Heart right ventricle (tissue), 16 donors: ENCODE results near the gene CDH23. TPM values are rescaled to one million over a fixed set of nuclear protein-coding genes. Genes with fewer than 3 reads are reported as not detected.

ENCODE experiments used
- ATAC-seq, 8 donors: fragments of 200-7000 bp; cut with Tn5 transposase; one replicate each; pipeline ENCODE4 v1.9.1; 2020; ENCODE audit warnings: mild to moderate bottlenecking in 8 of 8, moderate library complexity in 8 of 8, moderate number of reproducible peaks in 1 of 8
- DNase-seq, 2 donors: peaks; one replicate each; pipeline ENCODE4 v3.0.0-alpha.2; 2020
- H3K27ac ChIP-seq, 10 donors: fragments of 200-600 bp; sonication (generic) in 2 of 10; one replicate each; pipeline versions ENCODE4 v1.5.0 to v1.8.0; 2020 to 2022; ENCODE audit warnings: mild to moderate bottlenecking in 3 of 10
- H3K27me3 ChIP-seq, 7 donors: fragments of 200-600 bp; one replicate each; pipeline ENCODE4 v1.8.0; 2021 to 2022; ENCODE audit warnings: mild to moderate bottlenecking in 2 of 7
- H3K36me3 ChIP-seq, 9 donors: fragments of 200-600 bp; sonication (generic) in 1 of 9; one replicate each; pipeline versions ENCODE4 v1.5.0 to v1.8.0; 2020 to 2022; ENCODE audit warnings: mild to moderate bottlenecking in 2 of 9
- H3K4me1 ChIP-seq, 9 donors: fragments of 200-600 bp; sonication (generic) in 1 of 9; one replicate each; pipeline versions ENCODE4 v1.5.0 to v1.8.0; 2020 to 2022; ENCODE audit warnings: mild to moderate bottlenecking in 4 of 9
- H3K4me3 ChIP-seq, 10 donors: fragments of 200-600 bp; sonication (generic) in 2 of 10; one replicate each; pipeline versions ENCODE4 v1.5.0 to v1.8.0; 2020 to 2022; ENCODE audit warnings: mild to moderate bottlenecking in 7 of 10, moderate library complexity in 2 of 10
- H3K9me3 ChIP-seq, 11 donors: fragments of 200-600 bp in 10 of 11; sonication (generic) in 2 of 11; one replicate each; pipeline versions ENCODE4 v1.5.0 to v1.8.0; 2013 to 2022; ENCODE audit warnings: mild to moderate bottlenecking in 2 of 11, control low read depth in 1 of 11, moderate library complexity in 1 of 11
- WGBS, 2 donors: extraction: QIAGEN DNeasy Blood & Tissue Kit; methylation state at CpG; one replicate each; pipeline ENCODE4 v1.1.7; 2013; ENCODE audit warnings: inconsistent platforms in 1 of 2; 5-methylcytosine and 5-hydroxymethylcytosine counted together
- intact Hi-C, 10 donors: fragments of 100-400 bp; cut with DNase I; formaldehyde crosslinking; loops; one replicate each; pipeline versions ENCODE4 v1.11.1 to v1.14.2; 2022
- polyA plus RNA-seq, 2 donors: library from polyadenylated mRNA; stranded (reverse); fragments of 200-250 nt; gene quantifications; one replicate each; pipeline ENCODE4 v1.2.3, GENCODE V29; 2013
- total RNA-seq, 10 donors: library from RNA; stranded (reverse); fragmentation: NEBNext Ultra II Directional in 3 of 10; extraction: Animal tissue kit (Norgen Biotek cat#: 25700) in 3 of 10; gene quantifications; one replicate each; pipeline versions ENCODE4 v1.2.1 to v1.2.4, GENCODE V29; 2021 to 2023
- TF ChIP-seq, protein P1 (sequence below), 9 donors: fragments of 200-600 bp; sonication (generic) in 2 of 9; IDR thresholded peaks; one replicate each; pipeline versions ENCODE4 v1.5.0 to v1.8.0; 2021 to 2022; ENCODE audit warnings: antibody characterized with exemption in 9 of 9, mild to moderate bottlenecking in 5 of 9, moderate library complexity in 1 of 9
- donor health status: Arrhythmogenic right ventricular cardiomyopathy.
- donor health status: ischemic (EF 13 %, LVEDD 7.1; RV severe dilation, severe dysfunction).
- donor health status: healthy with polysubstance abuse.
- donor health status: DM: no; HTN: yes; CAD: no.
- donor health status: DM: no; HTN: no; CAD: no.
- donor health status: ischemic (EF 25% LVEDD 6.9; RV normal size, moderate dysfunction).
- donor health status: ischemic (EF 25% LVEDD 5.7; RV mildly dilated, moderate dysfunction).
- donor health status: healthy.
- donor health status: DM: yes; HTN: yes; CAD: no.
- donor health status: Ischemic cardiomyopathy.
- donor health status: ischemic (EF 35%, LVEDD 5.7; RV mildly dilated, moderate dysfunction).
- donor health status: nonischemic (EF 11% LVEDD 7.7; RV severe dilation, severe dysfunction).
- donor health status: DM: yes; HTN: yes; CAD: no.
- donor health status: PGD.
- donor health status: ischemic (EF 29% LVEDD 5.4; RV normal size, mild dysfunction).
- donor health status: nonischemic (EF 23%, LVEDD 6.1; RV moderate dilation, normal function).

The CDH23 gene
- total and polyA plus RNA-seq, 12 donors = 1.1 to 7.7 (median 4.6) TPM

DNA sequence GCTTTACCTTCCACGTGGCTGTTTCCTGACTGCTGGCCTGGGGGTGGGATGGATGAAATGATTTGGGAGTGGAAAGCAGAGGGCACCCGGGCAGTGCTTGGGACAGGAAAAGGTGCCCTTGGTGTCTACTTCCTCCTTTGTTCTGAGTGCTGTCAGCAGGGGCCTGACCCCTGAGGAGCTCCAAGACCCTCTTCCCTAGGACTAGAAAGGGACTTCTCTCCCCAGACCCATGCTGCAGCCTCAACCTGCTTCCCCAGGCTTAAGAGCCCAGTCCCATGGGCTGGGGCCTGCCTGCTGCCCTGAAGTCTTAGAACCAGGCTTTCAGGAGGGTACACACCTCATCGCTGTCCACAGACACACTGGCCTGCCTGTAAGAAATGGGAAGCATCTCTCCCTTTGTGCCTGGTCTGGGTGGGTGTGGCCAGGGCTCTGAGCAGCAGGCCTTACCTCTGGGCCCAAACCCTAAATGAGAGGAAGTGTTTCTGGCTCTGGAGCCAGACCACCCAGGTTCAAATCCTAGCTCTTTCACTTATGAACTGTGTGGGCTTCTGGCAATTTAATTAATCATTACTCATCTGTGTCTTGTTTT lies 12.9 kb downstream of the CDH23 start:
- TF ChIP-seq, protein P1, sequence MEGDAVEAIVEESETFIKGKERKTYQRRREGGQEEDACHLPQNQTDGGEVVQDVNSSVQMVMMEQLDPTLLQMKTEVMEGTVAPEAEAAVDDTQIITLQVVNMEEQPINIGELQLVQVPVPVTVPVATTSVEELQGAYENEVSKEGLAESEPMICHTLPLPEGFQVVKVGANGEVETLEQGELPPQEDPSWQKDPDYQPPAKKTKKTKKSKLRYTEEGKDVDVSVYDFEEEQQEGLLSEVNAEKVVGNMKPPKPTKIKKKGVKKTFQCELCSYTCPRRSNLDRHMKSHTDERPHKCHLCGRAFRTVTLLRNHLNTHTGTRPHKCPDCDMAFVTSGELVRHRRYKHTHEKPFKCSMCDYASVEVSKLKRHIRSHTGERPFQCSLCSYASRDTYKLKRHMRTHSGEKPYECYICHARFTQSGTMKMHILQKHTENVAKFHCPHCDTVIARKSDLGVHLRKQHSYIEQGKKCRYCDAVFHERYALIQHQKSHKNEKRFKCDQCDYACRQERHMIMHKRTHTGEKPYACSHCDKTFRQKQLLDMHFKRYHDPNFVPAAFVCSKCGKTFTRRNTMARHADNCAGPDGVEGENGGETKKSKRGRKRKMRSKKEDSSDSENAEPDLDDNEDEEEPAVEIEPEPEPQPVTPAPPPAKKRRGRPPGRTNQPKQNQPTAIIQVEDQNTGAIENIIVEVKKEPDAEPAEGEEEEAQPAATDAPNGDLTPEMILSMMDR (IDR thresholded peaks at IDR 0.05) = no peak
- Histone ChIP-seq H3K9me3 (peaks cover 0 to 34% (median 10%) of the 10 kb centered on the region in 11 donors), H3K27me3 (peaks cover 0 to 2% (median 0%) of the 10 kb centered on the region in 7 donors), H3K4me1 (no peaks in the 10 kb centered on the region), H3K36me3 (no peaks in the 10 kb centered on the region), H3K27ac (no peak overlapping the region), H3K4me3 (no peak overlapping the region)
- DNase-seq (no peak), ATAC-seq (no peak)
- intact Hi-C loops = no loop called here
- WGBS, 2 donors = 53 to 61% methylated on average over 3 of the region's 3 CpGs

DNA sequence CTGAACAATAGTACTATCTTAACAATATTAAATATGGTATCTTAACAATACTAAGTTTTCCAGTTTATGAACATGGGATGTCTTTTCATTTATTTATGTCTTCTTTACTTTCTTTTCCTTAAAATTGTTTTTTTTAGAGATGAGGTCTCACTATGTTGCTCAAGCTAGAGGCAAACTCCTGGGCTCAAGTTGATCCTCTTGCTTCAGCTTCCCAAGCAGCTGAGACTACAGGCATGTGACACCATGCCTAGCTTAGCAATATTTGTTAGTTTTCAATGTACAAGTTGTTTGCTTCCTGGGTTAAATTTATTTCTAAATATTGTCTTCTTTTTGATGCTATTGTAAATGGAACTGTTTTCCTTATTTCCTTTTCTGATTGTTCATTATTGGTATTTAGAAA lies 16.9 kb downstream of the CDH23 start:
- H3K4me3 ChIP-seq = no peak overlapping the region
- peaks cover 0 to 43% (median 10%) of the 10 kb centered on the region in 11 donors for H3K9me3 ChIP-seq
- peaks cover 0 to 3% (median 0%) of the 10 kb centered on the region in 9 donors for H3K4me1 ChIP-seq
- no peaks in the 10 kb centered on the region for H3K27me3 ChIP-seq
- TF ChIP-seq, protein P1 (IDR thresholded peaks at IDR 0.05) = no peak
- DNase-seq (no peak), ATAC-seq (no peak)
- no peak overlapping the region for H3K27ac ChIP-seq
- H3K36me3 ChIP-seq = no peaks in the 10 kb centered on the region
- intact Hi-C loops = no loop called here

DNA sequence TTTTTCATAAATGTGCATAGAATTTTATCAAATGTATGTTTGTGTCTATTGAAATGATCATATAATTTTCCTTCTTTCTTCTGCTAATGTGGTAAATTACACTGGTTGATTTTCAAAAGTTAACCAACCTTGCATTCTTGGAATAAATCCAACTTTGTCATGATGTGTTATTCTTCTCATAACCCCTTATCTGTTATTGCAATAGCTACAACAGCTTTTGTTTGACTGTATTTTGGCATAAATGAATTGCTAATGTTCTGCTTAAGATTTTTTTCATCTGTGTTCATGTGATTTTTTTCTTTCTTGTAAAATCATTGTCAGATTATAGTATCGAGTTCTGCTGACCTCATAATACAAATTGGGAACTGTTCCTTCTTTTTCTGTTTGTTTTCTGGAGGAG lies 17.6 kb downstream of the CDH23 start:
- intact Hi-C loops = no loop called here
- Histone ChIP-seq H3K27me3 (no peaks in the 10 kb centered on the region), H3K27ac (no peak overlapping the region), H3K4me1 (peaks cover 0 to 3% (median 0%) of the 10 kb centered on the region in 9 donors), H3K9me3 (peaks cover 0 to 43% (median 10%) of the 10 kb centered on the region in 11 donors), H3K36me3 (no peaks in the 10 kb centered on the region), H3K4me3 (no peak overlapping the region)
- no peak for ATAC-seq
- no peak for DNase-seq
- WGBS, 2 donors = 27 to 50% methylated on average over 1 of the region's 1 CpG
- TF ChIP-seq, protein P1 (IDR thresholded peaks at IDR 0.05) = no peak

DNA sequence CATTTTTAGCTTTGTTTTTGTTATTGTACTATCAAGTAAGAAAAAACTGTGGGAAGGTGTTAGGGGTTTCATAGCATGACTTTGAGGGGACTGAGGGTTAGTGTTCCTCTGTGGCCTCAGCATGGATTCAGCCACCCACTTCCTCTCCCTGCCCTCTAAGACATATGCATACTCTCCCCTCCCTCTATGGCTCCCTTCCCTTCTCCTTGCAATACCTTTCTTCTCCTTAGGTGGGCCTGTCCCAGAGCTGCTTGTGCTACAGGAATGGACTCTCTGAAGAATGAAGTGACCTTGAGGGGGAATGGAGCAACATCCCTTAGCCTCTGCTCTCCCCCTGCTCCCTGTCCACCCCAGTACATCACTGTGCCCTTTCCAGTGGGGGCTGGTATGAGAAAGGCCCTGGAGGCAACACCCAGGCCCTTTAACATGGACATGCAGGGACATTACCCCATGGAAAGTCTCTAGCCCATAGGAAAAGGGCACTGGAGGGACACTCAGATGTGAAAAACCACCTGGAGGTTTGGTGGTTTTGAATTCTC lies 22.4 kb downstream of the CDH23 start:
- DNase-seq (no peak), ATAC-seq (no peak)
- intact Hi-C loops = no loop called here
- H3K4me1 ChIP-seq = peaks cover 0 to 3% (median 0%) of the 10 kb centered on the region in 9 donors
- peaks cover 0 to 2% (median 0%) of the 10 kb centered on the region in 7 donors for H3K27me3 ChIP-seq
- no peaks in the 10 kb centered on the region for H3K36me3 ChIP-seq
- no peak overlapping the region for H3K4me3 ChIP-seq
- TF ChIP-seq, protein P1 (IDR thresholded peaks at IDR 0.05) = no peak
- H3K9me3 ChIP-seq = peaks cover 0 to 15% (median 0%) of the 10 kb centered on the region in 11 donors
- no peak overlapping the region for H3K27ac ChIP-seq
